IMR-90 (cell line): ENCODE results near the gene PIAS1. TPM values are rescaled to one million over a fixed set of nuclear protein-coding genes. Genes with fewer than 3 reads are reported as not detected.

Experiments used
- ATAC-seq: fragments of 200-7000 bp; cut with Tn5 transposase; 2 replicates; pipeline ENCODE4 v1.9.1; 2020; ENCODE audit warnings: low read depth, mild to moderate bottlenecking, moderate library complexity
- BruUV-seq: library from RNA; stranded (reverse); fragments of 400-500 nt; replicated peaks from 2 replicates; lab custom pipeline; 2021; lab: Mats Ljungman, UMichigan
- CTCF ChIA-PET: fragments of 300-600 bp; formaldehyde crosslinking; extraction: SDS; loops from one replicate; lab custom pipeline; 2021; ENCODE audit warnings: antibody characterized with exemption; lab: Yijun Ruan, JAX
- POLR2A ChIA-PET: fragments of 300-600 bp; sonication (Branson Sonifier 250); formaldehyde crosslinking; loops from one replicate; lab custom pipeline; 2022; ENCODE audit warnings: antibody characterized with exemption; ENCODE audit not compliant: unreplicated experiment; lab: Charles Lee
- DNase-seq: peaks from one replicate; pipeline ENCODE4 v3.0.0; 2013
- H2AFZ ChIP-seq: replicated peaks from 2 replicates; pipeline ENCODE3; 2013; ENCODE audit warnings: low read length, mild to moderate bottlenecking; ENCODE audit not compliant: poor library complexity
- H2AK5ac ChIP-seq: 2 replicates; pipeline ENCODE4 v1.6.1; 2013; ENCODE audit warnings: low read depth, low read length, inconsistent platforms
- H2AK9ac ChIP-seq: replicated peaks from 2 replicates; pipeline ENCODE3; 2013; ENCODE audit warnings: mild to moderate bottlenecking, low read depth, low read length, moderate library complexity; ENCODE audit not compliant: poor library complexity
- H2BK120ac ChIP-seq: 2 replicates; pipeline ENCODE4 v1.6.1; 2013; ENCODE audit warnings: low read depth, low read length, inconsistent platforms
- H2BK15ac ChIP-seq: 3 replicates; pipeline ENCODE4 v1.6.1; 2013; ENCODE audit warnings: low read depth, low read length, inconsistent platforms
- H2BK20ac ChIP-seq: 2 replicates; pipeline ENCODE4 v1.6.1; 2013; ENCODE audit warnings: low read depth, mild to moderate bottlenecking, inconsistent platforms, low read length, moderate library complexity
- H2BK5ac ChIP-seq: 2 replicates; pipeline ENCODE4 v1.6.1; 2013; ENCODE audit warnings: mild to moderate bottlenecking, low read depth, low read length, inconsistent platforms; ENCODE audit not compliant: poor library complexity, severe bottlenecking
- H3K14ac ChIP-seq: replicated peaks from 2 replicates; pipeline ENCODE4 v1.6.1; 2013; ENCODE audit warnings: low read depth, low read length, inconsistent platforms
- H3K18ac ChIP-seq: 2 replicates; pipeline ENCODE4 v1.6.1; 2013; ENCODE audit warnings: low read depth, low read length, control low read depth
- H3K23ac ChIP-seq: 2 replicates; pipeline ENCODE4 v1.6.1; 2013; ENCODE audit warnings: low read depth, low read length, inconsistent platforms
- H3K27ac ChIP-seq: 2 replicates; pipeline ENCODE4 v1.5.1; 2013; ENCODE audit warnings: mild to moderate bottlenecking, control low read depth, low read length; ENCODE audit not compliant: insufficient read depth
- H3K27me3 ChIP-seq: 2 replicates; pipeline ENCODE4 v1.6.1; 2013; ENCODE audit warnings: low read length; ENCODE audit not compliant: control insufficient read depth, insufficient read depth
- H3K36me3 ChIP-seq: 2 replicates; pipeline ENCODE4 v1.6.1; 2013; ENCODE audit warnings: low read length, mixed read lengths; ENCODE audit not compliant: control insufficient read depth, insufficient read depth
- H3K4ac ChIP-seq: 2 replicates; pipeline ENCODE4 v1.6.1; 2013; ENCODE audit warnings: low read depth, low read length, inconsistent platforms
- H3K4me1 ChIP-seq: 2 replicates; pipeline ENCODE4 v1.6.1; 2013; ENCODE audit warnings: low read length, mixed read lengths; ENCODE audit not compliant: control insufficient read depth, insufficient read depth
- H3K4me2 ChIP-seq: 2 replicates; pipeline ENCODE4 v1.6.1; 2013; ENCODE audit warnings: low read depth, mild to moderate bottlenecking, control low read depth, low read length, moderate library complexity
- H3K4me3 ChIP-seq: 2 replicates; pipeline ENCODE4 v1.5.1; 2013; ENCODE audit warnings: low read depth, mild to moderate bottlenecking, control low read depth, low read length, moderate library complexity; ENCODE audit not compliant: insufficient read depth
- H3K56ac ChIP-seq: 2 replicates; pipeline ENCODE4 v1.6.1; 2013; ENCODE audit warnings: low read length, inconsistent platforms; ENCODE audit not compliant: insufficient read depth; ENCODE audit errors: extremely low read depth
- H3K79me1 ChIP-seq, 2 experiments: 2 replicates each; pipeline ENCODE4 v1.6.1; 2013; ENCODE audit warnings: low read length in 2 of 2, inconsistent platforms in 1 of 2, low read depth in 1 of 2
- H3K9ac ChIP-seq: 2 replicates; pipeline ENCODE4 v1.6.1; 2013; ENCODE audit warnings: low read depth, low read length, control low read depth
- H3K9me1 ChIP-seq: 2 replicates; pipeline ENCODE4 v1.6.1; 2013; ENCODE audit warnings: low read length, inconsistent platforms; ENCODE audit not compliant: insufficient read depth
- H3K9me3 ChIP-seq: 2 replicates; pipeline ENCODE4 v1.6.1; 2013; ENCODE audit warnings: low read length; ENCODE audit not compliant: control insufficient read depth, insufficient read depth
- H4K20me1 ChIP-seq: 2 replicates; pipeline ENCODE4 v1.6.1; 2013; ENCODE audit warnings: low read length, inconsistent platforms; ENCODE audit not compliant: insufficient read depth
- H4K5ac ChIP-seq: 2 replicates; pipeline ENCODE4 v1.6.1; 2013; ENCODE audit warnings: mild to moderate bottlenecking, low read depth, low read length, control low read depth
- H4K8ac ChIP-seq, 2 experiments: 2 replicates each; pipeline ENCODE4 v1.6.1; 2013; ENCODE audit warnings: low read depth in 2 of 2, low read length in 2 of 2, control low read depth in 1 of 2, inconsistent platforms in 1 of 2
- H4K91ac ChIP-seq: 2 replicates; pipeline ENCODE4 v1.6.1; 2013; ENCODE audit warnings: low read depth, low read length, inconsistent platforms; ENCODE audit not compliant: insufficient read depth
- MXI1 ChIP-seq: IDR thresholded peaks from 2 replicates; pipeline ENCODE4 v1.6.1; 2012; ENCODE audit warnings: low read depth, mild to moderate bottlenecking, low read length, moderate library complexity, borderline replicate concordance
- POLR2A ChIP-seq: IDR thresholded peaks from 2 replicates; pipeline ENCODE4 v1.6.1; 2012; ENCODE audit warnings: mild to moderate bottlenecking, low read depth, low read length
- WGBS, 2 experiments: methylation state at CpG; one replicate each; pipeline versions ENCODE4 v1.1.5 to v1.1.7; 2013; ENCODE audit warnings: missing lambda C conversion rate in 2 of 2; ENCODE audit not compliant: insufficient read length in 1 of 2; ENCODE audit errors: extremely low coverage in 2 of 2; 5-methylcytosine and 5-hydroxymethylcytosine counted together
- dilution Hi-C: fragments of 300-500 bp; cut with HindIII; formaldehyde crosslinking; loops from one replicate; pipeline ENCODE4 v1.14.3; 2018; ENCODE audit warnings: low sequenced_read_pairs; ENCODE audit not compliant: unreplicated experiment
- in situ Hi-C: fragments of 300-500 bp; cut with MboI; formaldehyde crosslinking; loops from 3 replicates; pipeline ENCODE4 v1.14.3; 2019; ENCODE audit warnings: low sequenced_read_pairs, inconsistent platforms, mixed read lengths
- intact Hi-C: fragments of 100-400 bp; cut with micrococcal nuclease; formaldehyde crosslinking; loops from 2 replicates; pipeline ENCODE4 v1.10.0; 2022
- polyA plus RNA-seq, 3 experiments: library from polyadenylated mRNA; depleted of rRNA; stranded (reverse); fragments of >200 nt; gene quantifications; 2 replicates each; pipeline ENCODE4 v1.2.3, GENCODE V29; 2012; ENCODE audit warnings: low replicate concordance in 1 of 3
- total RNA-seq: library from RNA; depleted of rRNA; stranded (reverse); fragments of >200 nt; gene quantifications from 2 replicates; pipeline ENCODE4 v1.2.3, GENCODE V29; 2012

The PIAS1 gene
- total and polyA plus RNA-seq, 2 of the 4 experiments (the other 2 are of a cell fraction): 20.0 to 63.6 TPM

- Histone ChIP-seq H3K4me2 (no peak overlapping the region), H3K18ac (no peak overlapping the region), H3K4me1 (peaks cover 8% of the 10 kb centered on the region), H3K23ac (no peak overlapping the region), H3K14ac (no peak overlapping the region), H3K4me3 (no peak overlapping the region), H3K9me1 (peaks cover 25% of the 10 kb centered on the region), H3K4ac (no peak overlapping the region), H3K56ac (no peak overlapping the region), H4K91ac (no peak overlapping the region), H2AK5ac (no peak overlapping the region), H3K27me3 (no peaks in the 10 kb centered on the region), H3K9ac (no peak overlapping the region), H4K8ac (no peak overlapping the region), H2BK20ac (no peak overlapping the region), H3K9me3 (no peaks in the 10 kb centered on the region), H2BK15ac (no peak overlapping the region), H3K27ac (no peak overlapping the region), H3K36me3 (no peaks in the 10 kb centered on the region), H2AFZ (no peak overlapping the region), H2BK120ac (no peak overlapping the region), H2AK9ac (no peak overlapping the region), H2BK5ac (no peak overlapping the region), H4K20me1 (peaks cover 27% of the 10 kb centered on the region), H4K5ac (no peak overlapping the region), H3K79me1 (peaks cover 43 to 73% of the 10 kb centered on the region in 2 experiments)
- BruUV-seq: no TSS peak
- ChIA-PET POLR2A (no interaction called here), CTCF (interaction anchor here (0.6 kb wide), 1 partner anchor 610 kb away, joined by 3 read pairs; no protein-coding TSS in a partner anchor)
- no peak for TF ChIP-seq POLR2A
- TF ChIP-seq MXI1: no peak
- in situ Hi-C loops: no loop called here
- no peak for ATAC-seq
- WGBS, 2 experiments: no CpG with 5 or more reads among the region's 3 CpGs
- intact Hi-C loops: no loop called here
- no peak for DNase-seq
- dilution Hi-C loops: no loop called here
Observed at GRCh38 chr15:68224108-68224507, 170.0 kb downstream of the PIAS1 start.
